Sigmoid colon (tissue), 7 donors: ENCODE data around the gene TSKU. TPM values are rescaled to one million over a fixed set of nuclear protein-coding genes. Genes with fewer than 3 reads are reported as not detected.

ENCODE experiments used
- DNase-seq: peaks from one replicate; pipeline ENCODE4 v3.0.0-alpha.2; 2019
- H3K27ac ChIP-seq, 4 donors: fragments of 200-600 bp; sonication (generic); one replicate each; pipeline ENCODE4 v1.5.1; 2016 to 2019; ENCODE audit warnings: mild to moderate bottlenecking in 1 of 4
- H3K27me3 ChIP-seq, 3 donors: fragments of 200-600 bp; sonication (generic); one replicate each; pipeline ENCODE4 v1.5.1; 2019; ENCODE audit warnings: mild to moderate bottlenecking in 1 of 3
- H3K36me3 ChIP-seq, 4 donors: fragments of 200-600 bp; sonication (generic); one replicate each; pipeline ENCODE4 v1.5.1; 2016 to 2019
- H3K4me1 ChIP-seq, 4 donors: fragments of 200-600 bp; sonication (generic); one replicate each; pipeline ENCODE4 v1.5.1; 2017 to 2019
- H3K4me3 ChIP-seq, 4 donors: fragments of 200-600 bp; sonication (generic); one replicate each; pipeline ENCODE4 v1.5.1; 2017 to 2019; ENCODE audit warnings: mild to moderate bottlenecking in 2 of 4, moderate library complexity in 1 of 4
- H3K9me3 ChIP-seq, 4 donors: fragments of 200-600 bp in 3 of 4; sonication (generic) in 3 of 4; one replicate each; pipeline versions ENCODE4 v1.5.1 to v1.6.1; 2013 to 2019
- EP300 ChIP-seq, 4 donors: sonication (generic); formaldehyde crosslinking; IDR thresholded peaks; one replicate each; pipeline ENCODE4 v1.6.1; 2017; ENCODE audit warnings: antibody characterized with exemption in 4 of 4
- POLR2A ChIP-seq, 2 donors: fragments of 450-650 bp; IDR thresholded peaks; one replicate each; pipeline ENCODE4 v1.6.1; 2016; ENCODE audit warnings: antibody characterized with exemption in 2 of 2, mild to moderate bottlenecking in 2 of 2, moderate library complexity in 2 of 2
- POLR2AphosphoS5 ChIP-seq, 4 donors: sonication (generic); formaldehyde crosslinking; IDR thresholded peaks; one replicate each; pipeline ENCODE4 v1.6.1; 2017; ENCODE audit warnings: antibody characterized with exemption in 4 of 4
- WGBS, 2 donors: extraction: QIAGEN DNeasy Blood & Tissue Kit; methylation state at CpG; one replicate each; pipeline ENCODE4 v1.1.7; 2013; 5-methylcytosine and 5-hydroxymethylcytosine counted together
- intact Hi-C: fragments of 100-400 bp; cut with DNase I; formaldehyde crosslinking; loops from one replicate; pipeline ENCODE4 v1.15.1; 2023
- polyA plus RNA-seq, 3 donors: library from polyadenylated mRNA; stranded (reverse); fragments of 200-250 nt; gene quantifications; one replicate each; pipeline ENCODE4 v1.2.3, GENCODE V29; 2013
- total RNA-seq, 4 donors: library from RNA; depleted of rRNA; stranded (reverse); fragments of >200 nt; gene quantifications; one replicate each; pipeline ENCODE4 v1.1.0, GENCODE V29; 2016
- TF ChIP-seq, protein P1 (sequence below), 4 experiments: fragments of 450-650 bp in 3 of 4; fragments of 200-600 bp in 1 of 4; IDR thresholded peaks; one replicate each; pipeline ENCODE4 v1.5.1; 2016 to 2019; ENCODE audit warnings: antibody characterized with exemption in 4 of 4, mild to moderate bottlenecking in 3 of 4, moderate library complexity in 2 of 4
- donor health status: healthy with polysubstance abuse.
- donor health status: Bipolar disorder and iron deficiency.
- donor health status: healthy.

The TSKU gene
- total and polyA plus RNA-seq, 7 donors = 12.8 to 24.6 (median 20.4) TPM

DNA sequence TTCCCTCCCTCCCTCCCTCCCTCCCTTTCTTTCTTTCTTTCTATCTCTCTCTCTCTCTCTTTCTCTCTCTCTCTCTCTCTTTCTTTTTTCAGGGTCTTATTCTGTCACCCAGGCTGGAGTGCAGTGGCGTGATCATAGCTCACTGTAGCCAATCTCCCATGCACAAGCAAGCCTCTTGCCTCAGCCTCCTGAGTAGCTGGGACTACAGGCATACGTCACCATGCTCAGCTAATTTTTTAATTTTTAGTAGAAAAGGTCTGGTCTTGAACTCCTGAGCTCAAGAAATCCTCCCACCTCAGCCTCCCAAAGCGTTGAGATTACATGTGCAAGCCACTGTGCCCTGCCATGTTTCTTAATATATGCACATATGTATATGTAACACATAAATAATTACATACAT is 19.0 kb downstream of the TSKU start:
- DNase-seq = no peak
- TF ChIP-seq, protein P1, sequence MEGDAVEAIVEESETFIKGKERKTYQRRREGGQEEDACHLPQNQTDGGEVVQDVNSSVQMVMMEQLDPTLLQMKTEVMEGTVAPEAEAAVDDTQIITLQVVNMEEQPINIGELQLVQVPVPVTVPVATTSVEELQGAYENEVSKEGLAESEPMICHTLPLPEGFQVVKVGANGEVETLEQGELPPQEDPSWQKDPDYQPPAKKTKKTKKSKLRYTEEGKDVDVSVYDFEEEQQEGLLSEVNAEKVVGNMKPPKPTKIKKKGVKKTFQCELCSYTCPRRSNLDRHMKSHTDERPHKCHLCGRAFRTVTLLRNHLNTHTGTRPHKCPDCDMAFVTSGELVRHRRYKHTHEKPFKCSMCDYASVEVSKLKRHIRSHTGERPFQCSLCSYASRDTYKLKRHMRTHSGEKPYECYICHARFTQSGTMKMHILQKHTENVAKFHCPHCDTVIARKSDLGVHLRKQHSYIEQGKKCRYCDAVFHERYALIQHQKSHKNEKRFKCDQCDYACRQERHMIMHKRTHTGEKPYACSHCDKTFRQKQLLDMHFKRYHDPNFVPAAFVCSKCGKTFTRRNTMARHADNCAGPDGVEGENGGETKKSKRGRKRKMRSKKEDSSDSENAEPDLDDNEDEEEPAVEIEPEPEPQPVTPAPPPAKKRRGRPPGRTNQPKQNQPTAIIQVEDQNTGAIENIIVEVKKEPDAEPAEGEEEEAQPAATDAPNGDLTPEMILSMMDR (IDR thresholded peaks at IDR 0.05) = no peak
- no peak for TF ChIP-seq POLR2AphosphoS5 (IDR thresholded peaks at IDR 0.05)
- no peak for TF ChIP-seq POLR2A (IDR thresholded peaks at IDR 0.05)
- no peak for TF ChIP-seq EP300 (IDR thresholded peaks at IDR 0.05)
- H3K36me3 ChIP-seq = no peaks in the 10 kb centered on the region
- no peaks in the 10 kb centered on the region for H3K9me3 ChIP-seq
- no peak overlapping the region for H3K4me3 ChIP-seq
- intact Hi-C loops = no loop called here
- no peak overlapping the region for H3K27ac ChIP-seq
- peaks cover 0 to 12% (median 12%) of the 10 kb centered on the region in 4 donors for H3K4me1 ChIP-seq
- WGBS, 2 donors = 79 to 86% methylated on average over 3 of the region's 3 CpGs
- H3K27me3 ChIP-seq = no peaks in the 10 kb centered on the region

DNA sequence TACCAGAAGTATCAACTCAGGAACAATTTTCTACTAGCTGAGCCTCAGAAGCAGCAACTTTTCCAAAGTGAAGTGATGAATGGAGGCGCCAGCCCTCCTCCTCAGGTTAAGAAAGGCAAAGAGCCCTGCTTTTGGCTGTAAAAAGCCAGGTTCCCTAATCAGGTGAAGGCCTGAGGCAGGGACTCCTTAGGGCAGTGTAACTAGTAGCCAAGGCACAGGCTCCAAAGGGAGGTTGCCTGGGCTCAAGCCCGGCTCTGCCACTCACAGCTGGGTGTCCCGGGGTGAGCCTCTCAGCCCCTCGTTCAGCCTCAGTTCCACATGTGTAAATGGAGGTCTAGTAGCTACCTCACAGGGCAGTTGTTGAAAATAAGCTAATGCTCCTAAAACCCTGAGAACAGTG is 19.5 kb downstream of the TSKU start:
- no peak for DNase-seq
- H3K36me3 ChIP-seq = no peaks in the 10 kb centered on the region
- no peak for TF ChIP-seq POLR2AphosphoS5 (IDR thresholded peaks at IDR 0.05)
- TF ChIP-seq EP300 (IDR thresholded peaks at IDR 0.05) = no peak
- no peak for TF ChIP-seq POLR2A (IDR thresholded peaks at IDR 0.05)
- TF ChIP-seq, protein P1 (IDR thresholded peaks at IDR 0.05) = no peak
- peaks cover 0 to 13% (median 13%) of the 10 kb centered on the region in 4 donors for H3K4me1 ChIP-seq
- H3K4me3 ChIP-seq = no peak overlapping the region
- H3K9me3 ChIP-seq = no peaks in the 10 kb centered on the region
- WGBS, 2 donors = 87 to 91% methylated on average over 4 of the region's 4 CpGs
- no peaks in the 10 kb centered on the region for H3K27me3 ChIP-seq
- intact Hi-C loops = no loop called here
- H3K27ac ChIP-seq = no peak overlapping the region

DNA sequence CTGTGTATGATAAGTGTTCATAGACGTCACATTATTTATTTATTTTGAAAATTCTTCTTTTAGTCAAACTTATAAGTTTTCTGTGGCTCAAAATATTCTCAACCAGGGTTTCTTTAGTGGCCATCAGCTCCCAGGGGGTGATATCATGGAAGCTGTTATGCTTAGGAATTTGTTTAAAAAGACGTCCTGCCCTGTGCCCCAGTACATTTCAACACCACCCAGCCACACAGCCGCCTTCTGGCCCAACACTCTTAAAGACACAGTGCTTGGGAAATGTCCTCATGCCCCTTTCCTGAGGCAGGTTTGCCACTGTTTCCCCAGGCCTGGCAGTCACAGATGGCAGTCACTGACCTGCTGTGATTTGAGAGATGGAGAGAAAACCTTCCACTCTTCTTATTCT is 19.9 kb downstream of the TSKU start:
- H3K4me1 ChIP-seq = peaks cover 0 to 17% (median 16%) of the 10 kb centered on the region in 4 donors
- no peak for TF ChIP-seq POLR2A (IDR thresholded peaks at IDR 0.05)
- no peak for TF ChIP-seq POLR2AphosphoS5 (IDR thresholded peaks at IDR 0.05)
- TF ChIP-seq, protein P1 (IDR thresholded peaks at IDR 0.05) = no peak
- TF ChIP-seq EP300 (IDR thresholded peaks at IDR 0.05) = no peak
- no peaks in the 10 kb centered on the region for H3K36me3 ChIP-seq
- DNase-seq = no peak
- intact Hi-C loops = no loop called here
- H3K27me3 ChIP-seq = no peaks in the 10 kb centered on the region
- no peak overlapping the region for H3K27ac ChIP-seq
- no peak overlapping the region for H3K4me3 ChIP-seq
- WGBS, 2 donors = 36 to 63% methylated on average over 3 of the region's 3 CpGs
- H3K9me3 ChIP-seq = no peaks in the 10 kb centered on the region

DNA sequence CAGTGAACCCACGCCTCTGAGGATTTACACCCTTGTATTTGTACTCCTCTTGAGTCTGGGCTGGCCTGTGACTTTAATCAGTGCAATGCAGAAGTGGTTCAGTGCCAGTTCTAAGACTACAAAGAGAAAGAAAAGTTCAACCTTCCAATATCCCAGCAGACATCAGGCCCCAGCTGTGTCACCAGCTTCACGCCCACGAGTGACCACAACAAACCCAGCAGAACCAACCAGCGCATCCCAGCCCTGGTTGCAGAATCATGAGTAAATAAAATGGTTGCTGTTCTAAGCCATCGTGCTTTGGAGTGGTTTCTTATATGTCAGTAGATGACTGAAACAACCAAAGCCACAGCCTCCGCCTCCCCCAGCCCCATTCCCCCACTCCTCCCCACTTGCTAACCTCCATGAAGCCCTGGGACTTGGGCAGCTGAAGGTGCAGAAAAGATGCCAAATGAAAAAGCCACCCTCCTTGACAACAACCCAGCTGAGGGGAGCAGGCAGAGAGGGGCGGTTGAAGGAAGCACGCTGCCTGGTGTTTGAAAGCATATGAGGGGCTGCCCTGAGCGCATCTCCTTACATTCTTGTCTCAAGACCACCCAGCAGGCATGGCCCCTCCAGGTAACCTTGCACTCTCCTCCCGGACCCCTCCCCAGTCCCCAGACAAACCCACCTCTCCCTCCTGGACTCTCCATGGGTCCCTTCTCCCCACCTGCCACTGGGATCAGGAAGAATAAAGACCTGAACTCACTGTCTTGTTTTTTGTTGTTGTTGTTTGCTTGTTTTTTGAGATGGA is 20.9 kb downstream of the TSKU start:
- no peaks in the 10 kb centered on the region for H3K27me3 ChIP-seq
- no peaks in the 10 kb centered on the region for H3K36me3 ChIP-seq
- H3K27ac ChIP-seq = no peak overlapping the region
- no peaks in the 10 kb centered on the region for H3K9me3 ChIP-seq
- TF ChIP-seq POLR2AphosphoS5 (IDR thresholded peaks at IDR 0.05) (no peak), EP300 (IDR thresholded peaks at IDR 0.05) (no peak), POLR2A (IDR thresholded peaks at IDR 0.05) (no peak)
- TF ChIP-seq, protein P1 (IDR thresholded peaks at IDR 0.05) = no peak
- DNase-seq = no peak
- intact Hi-C loops = no loop called here
- WGBS, 2 donors = 71 to 84% methylated on average over 10 of the region's 10 CpGs
- H3K4me3 ChIP-seq = no peak overlapping the region
- H3K4me1 ChIP-seq = peaks cover 0 to 12% (median 11%) of the 10 kb centered on the region in 4 donors
